Measurements from ENCODE around the gene CDK8.

GRCh38 chr13:26325876-26326275 is 71.9 kb downstream of the CDK8 start:
- TF ChIP-seq, protein P1, sequence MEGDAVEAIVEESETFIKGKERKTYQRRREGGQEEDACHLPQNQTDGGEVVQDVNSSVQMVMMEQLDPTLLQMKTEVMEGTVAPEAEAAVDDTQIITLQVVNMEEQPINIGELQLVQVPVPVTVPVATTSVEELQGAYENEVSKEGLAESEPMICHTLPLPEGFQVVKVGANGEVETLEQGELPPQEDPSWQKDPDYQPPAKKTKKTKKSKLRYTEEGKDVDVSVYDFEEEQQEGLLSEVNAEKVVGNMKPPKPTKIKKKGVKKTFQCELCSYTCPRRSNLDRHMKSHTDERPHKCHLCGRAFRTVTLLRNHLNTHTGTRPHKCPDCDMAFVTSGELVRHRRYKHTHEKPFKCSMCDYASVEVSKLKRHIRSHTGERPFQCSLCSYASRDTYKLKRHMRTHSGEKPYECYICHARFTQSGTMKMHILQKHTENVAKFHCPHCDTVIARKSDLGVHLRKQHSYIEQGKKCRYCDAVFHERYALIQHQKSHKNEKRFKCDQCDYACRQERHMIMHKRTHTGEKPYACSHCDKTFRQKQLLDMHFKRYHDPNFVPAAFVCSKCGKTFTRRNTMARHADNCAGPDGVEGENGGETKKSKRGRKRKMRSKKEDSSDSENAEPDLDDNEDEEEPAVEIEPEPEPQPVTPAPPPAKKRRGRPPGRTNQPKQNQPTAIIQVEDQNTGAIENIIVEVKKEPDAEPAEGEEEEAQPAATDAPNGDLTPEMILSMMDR (IDR thresholded peaks at IDR 0.05; ENCODE audit: low read length) = no peak
- no peak for TF ChIP-seq EZH2 (IDR thresholded peaks at IDR 0.05; ENCODE audit: borderline replicate concordance, low read length)
